Ectodermal cell (in vitro differentiated cells): ENCODE data around the gene BCAR3. TPM values are rescaled to one million over a fixed set of nuclear protein-coding genes. Genes with fewer than 3 reads are reported as not detected.

ENCODE experiments used
- H3K27ac ChIP-seq: 2 replicates; pipeline ENCODE4 v1.7.0; 2013; ENCODE audit warnings: mild to moderate bottlenecking, low read depth, low read length; ENCODE audit not compliant: insufficient read depth, poor library complexity, severe bottlenecking
- H3K27me3 ChIP-seq: 2 replicates; pipeline ENCODE4 v1.7.0; 2013; ENCODE audit warnings: mild to moderate bottlenecking, low read length; ENCODE audit not compliant: insufficient read depth, control insufficient read depth, poor library complexity, severe bottlenecking
- H3K36me3 ChIP-seq: one replicate; pipeline ENCODE4 v1.7.0; 2013; ENCODE audit warnings: low read length; ENCODE audit not compliant: control insufficient read depth, insufficient read depth
- H3K4me1 ChIP-seq: one replicate; pipeline ENCODE4 v1.7.0; 2013; ENCODE audit warnings: low read length; ENCODE audit not compliant: control insufficient read depth, insufficient read depth
- H3K4me3 ChIP-seq: 2 replicates; pipeline ENCODE4 v1.7.0; 2013; ENCODE audit warnings: low read depth, low read length, control low read depth; ENCODE audit not compliant: insufficient read depth
- H3K9me3 ChIP-seq: 2 replicates; pipeline ENCODE4 v1.7.0; 2013; ENCODE audit warnings: mild to moderate bottlenecking, low read length, moderate library complexity; ENCODE audit not compliant: control insufficient read depth
- WGBS, 2 experiments: methylation state at CpG; one replicate each; pipeline ENCODE4 v1.1.7; 2013; ENCODE audit warnings: missing lambda C conversion rate in 2 of 2; 5-methylcytosine and 5-hydroxymethylcytosine counted together
- polyA plus RNA-seq, 4 experiments: library from polyadenylated mRNA; stranded (reverse); fragments of 50-300 nt; gene quantifications; one replicate each; pipeline ENCODE4 v1.2.3, GENCODE V29; 2013

BCAR3 gene
- 12.9 TPM for polyA plus RNA-seq (2013, experiment 1 of 4)
- polyA plus RNA-seq (2013, experiment 2 of 4): 13.8 TPM
- polyA plus RNA-seq (2013, experiment 3 of 4): 11.5 TPM
- 13.7 TPM for polyA plus RNA-seq (2013, experiment 4 of 4)

DNA sequence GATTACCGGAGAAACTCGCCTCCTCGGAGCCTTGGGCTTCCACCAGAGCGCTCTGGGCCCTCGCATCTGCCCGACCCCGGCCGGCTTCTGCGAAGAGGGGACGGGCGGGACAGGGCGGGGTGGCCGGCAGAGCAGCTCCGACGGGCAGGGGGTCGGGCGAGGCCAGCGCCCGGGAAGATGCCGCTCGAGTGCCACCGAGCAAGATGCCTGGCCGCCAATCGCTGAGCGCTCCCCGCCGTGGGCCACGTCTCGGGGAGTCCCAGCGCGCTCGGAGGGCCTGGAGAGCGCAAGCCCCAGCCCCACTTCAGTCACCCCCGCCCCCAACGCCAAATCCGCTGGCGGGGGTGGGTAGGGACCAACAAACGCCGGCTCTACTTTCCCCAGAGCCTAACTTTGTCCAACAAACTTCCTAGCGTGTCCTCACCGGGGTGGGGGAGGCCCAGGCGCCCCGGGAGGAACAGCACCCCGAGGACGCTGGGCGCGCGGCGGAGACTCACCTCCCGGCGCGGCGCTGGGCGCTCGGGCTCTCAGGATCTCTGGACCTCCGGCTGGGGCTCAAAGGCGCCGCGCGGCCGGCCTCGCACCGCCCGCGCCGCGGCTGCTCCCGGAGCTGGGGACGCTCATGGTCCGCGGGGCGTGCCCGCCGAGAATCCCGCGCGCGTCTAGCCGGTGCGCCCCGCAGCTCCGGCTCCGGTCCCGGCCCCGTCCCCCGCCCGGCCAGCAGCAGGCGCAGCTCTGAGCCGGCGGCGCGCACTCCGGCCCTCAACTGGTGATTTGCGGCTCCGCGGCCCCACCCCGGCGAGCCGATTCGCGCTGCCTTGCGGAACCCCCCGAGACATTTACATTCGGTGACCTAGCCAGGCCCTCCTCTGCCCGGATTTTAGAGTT is at the start of gene BCAR3:
TSS of gene BCAR3 (minus strand) at position 737 of the 888 bp plus-strand sequence. CDS start 6,907 bp downstream, outside the sequence.
- peak within 1 kb of the TSS; percentile 77 for H3K4me3 ChIP-seq
- no peaks in the 10 kb centered on the region for H3K36me3 ChIP-seq
- no peaks in the 10 kb centered on the region for H3K9me3 ChIP-seq
- peaks cover 40% of the 10 kb centered on the region for H3K27me3 ChIP-seq
- H3K4me1 ChIP-seq: peaks cover 4% of the 10 kb centered on the region
- 0% methylated on average over 105 of the region's 105 CpGs for WGBS, 2 experiments
- no peak within 1 kb of the TSS for H3K27ac ChIP-seq

DNA sequence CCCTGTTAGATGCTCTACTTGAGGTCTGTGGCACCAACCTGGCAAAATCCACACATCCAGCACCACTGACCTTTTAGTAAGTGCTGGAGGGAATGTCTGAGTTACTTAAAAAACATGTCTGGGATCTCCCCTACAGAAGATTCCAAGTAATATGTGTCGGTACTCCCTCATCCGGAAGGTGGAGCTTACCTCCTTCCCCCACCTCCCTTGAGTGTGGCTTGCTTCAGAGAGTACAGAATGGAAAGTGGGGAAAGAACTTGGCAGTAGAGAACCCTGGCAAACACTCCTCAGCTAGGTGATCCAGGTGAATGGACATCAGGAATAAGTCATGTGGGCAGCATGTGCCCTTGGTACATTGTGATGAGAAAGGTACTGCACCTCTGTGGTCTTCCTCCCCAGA is 49.0 kb upstream of the BCAR3 start:
- Histone ChIP-seq H3K4me3 (no peak overlapping the region), H3K27ac (no peak overlapping the region)
- 98% methylated on average over 2 of the region's 2 CpGs; no CpG with 5 or more reads in 1 of the 2 experiments for WGBS, 2 experiments

DNA sequence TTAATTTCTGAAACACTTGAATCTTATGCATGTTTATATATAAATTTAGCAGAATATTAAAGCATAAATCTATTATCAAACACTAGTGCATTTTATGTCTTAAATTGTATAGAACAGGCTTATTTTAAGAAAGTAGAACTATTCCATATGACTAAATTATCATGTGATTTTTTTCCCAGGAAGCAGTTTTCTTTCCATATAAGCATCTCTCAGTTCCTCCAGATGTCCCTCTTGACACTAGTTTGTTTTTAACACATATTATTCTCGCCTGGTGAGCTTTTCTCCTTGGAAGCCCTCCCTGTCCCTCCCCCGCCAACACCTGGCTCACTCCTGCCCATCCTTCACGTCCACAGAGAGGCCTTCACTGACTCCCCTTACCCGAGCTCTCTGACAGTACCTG is 48.3 kb upstream of the BCAR3 start:
- no peaks in the 10 kb centered on the region for H3K9me3 ChIP-seq
- H3K36me3 ChIP-seq: no peaks in the 10 kb centered on the region
- no peak overlapping the region for H3K4me3 ChIP-seq
- H3K27ac ChIP-seq: no peak overlapping the region
- H3K27me3 ChIP-seq: peaks cover 3% of the 10 kb centered on the region
- WGBS, 2 experiments: 82 to 90% methylated on average over 4 of the region's 4 CpGs
- H3K4me1 ChIP-seq: peaks cover 34% of the 10 kb centered on the region

More for the DNA sequence above, 49.0 kb upstream of the BCAR3 start:
- H3K4me1 ChIP-seq: peaks cover 30% of the 10 kb centered on the region
- no peaks in the 10 kb centered on the region for H3K9me3 ChIP-seq
- no peaks in the 10 kb centered on the region for H3K27me3 ChIP-seq
- H3K36me3 ChIP-seq: no peaks in the 10 kb centered on the region

DNA sequence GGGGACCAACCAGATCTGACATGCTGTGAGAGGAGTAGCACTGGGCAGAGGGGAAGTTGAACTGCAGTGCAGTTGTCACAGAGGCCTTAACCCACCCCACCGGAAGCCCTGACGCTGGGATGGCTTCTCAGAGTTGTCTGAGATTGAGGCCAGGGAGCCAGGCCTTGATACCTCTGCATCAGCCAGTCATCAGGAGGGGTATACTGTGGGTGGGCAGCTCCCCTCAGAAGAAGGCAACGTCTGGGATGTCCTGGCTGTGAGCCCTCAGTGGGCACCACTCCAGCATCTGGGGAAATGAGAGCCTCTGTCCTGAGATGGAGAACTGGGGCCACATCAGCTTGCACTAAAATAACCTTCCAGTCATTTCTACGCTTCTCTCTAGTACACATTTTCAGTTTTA is 47.9 kb upstream of the BCAR3 start:
- WGBS, 2 experiments: 95 to 96% methylated on average over 4 of the region's 4 CpGs
- Histone ChIP-seq H3K4me1 (peaks cover 38% of the 10 kb centered on the region), H3K9me3 (no peaks in the 10 kb centered on the region), H3K27ac (no peak overlapping the region), H3K4me3 (no peak overlapping the region), H3K27me3 (peaks cover 3% of the 10 kb centered on the region), H3K36me3 (no peaks in the 10 kb centered on the region)

DNA sequence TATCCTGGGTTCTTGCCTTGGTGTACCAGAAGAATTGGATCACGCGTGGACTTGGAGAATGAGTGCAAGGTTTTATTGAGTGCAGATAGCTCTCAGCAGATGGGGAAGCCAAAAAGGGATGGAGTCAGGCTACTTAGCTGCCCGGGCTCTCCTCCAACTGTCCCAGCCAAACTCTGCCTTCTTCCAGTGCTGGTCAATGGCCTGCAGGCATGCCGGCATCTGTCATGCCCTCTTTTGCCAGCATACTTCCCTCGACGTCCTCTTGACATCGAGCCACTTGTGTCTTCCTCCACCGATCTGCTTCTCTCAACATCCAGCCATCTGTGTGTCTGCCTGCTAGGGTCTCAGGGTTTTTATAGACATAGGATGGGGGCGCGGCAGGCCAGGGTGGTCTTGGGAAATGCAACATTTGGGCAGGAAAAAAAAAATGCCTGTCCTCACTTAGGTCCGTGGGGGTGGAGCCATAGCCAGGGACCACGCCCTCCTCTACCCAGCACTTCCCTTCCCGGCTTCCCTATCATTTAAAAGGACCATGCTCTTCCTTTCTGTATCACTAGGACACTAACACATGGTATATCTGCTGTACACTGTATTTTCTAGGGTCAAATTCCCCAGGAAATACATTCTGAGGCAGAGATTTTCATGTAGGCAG is 47.0 kb upstream of the BCAR3 start:
- peaks cover 3% of the 10 kb centered on the region for H3K27me3 ChIP-seq
- H3K4me3 ChIP-seq: no peak overlapping the region
- H3K27ac ChIP-seq: no peak overlapping the region
- WGBS, 2 experiments: 94 to 95% methylated on average over 13 of the region's 13 CpGs
- H3K36me3 ChIP-seq: no peaks in the 10 kb centered on the region
- H3K4me1 ChIP-seq: peaks cover 42% of the 10 kb centered on the region
- H3K9me3 ChIP-seq: no peaks in the 10 kb centered on the region

DNA sequence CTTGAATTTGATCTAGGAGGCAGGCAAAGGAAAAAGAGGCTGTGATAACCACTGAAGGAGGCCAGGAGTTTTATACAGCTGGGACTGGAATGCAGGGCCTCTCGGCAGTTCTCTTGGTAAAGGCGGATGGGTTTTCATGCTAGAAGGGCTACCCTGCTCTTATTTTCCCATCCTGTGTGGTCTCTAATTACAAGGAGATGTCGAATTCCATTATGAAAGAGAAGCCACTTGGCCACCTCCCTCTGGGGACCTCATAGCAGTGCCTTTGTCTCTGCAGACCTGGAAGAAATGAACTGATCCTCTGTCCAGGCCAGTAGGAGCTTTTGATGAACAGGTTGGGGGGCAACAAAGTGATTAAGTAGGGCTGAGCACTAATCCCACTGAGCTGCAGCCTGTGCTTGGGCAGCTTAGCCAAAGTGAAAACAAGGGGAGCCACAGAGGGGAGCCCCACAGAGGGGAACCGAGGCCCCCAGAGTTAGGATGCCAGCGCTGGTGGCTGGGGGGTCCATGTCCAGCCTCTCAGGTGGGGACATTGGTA is 42.2 kb upstream of the BCAR3 start:
- peaks cover 3% of the 10 kb centered on the region for H3K27me3 ChIP-seq
- H3K9me3 ChIP-seq: no peaks in the 10 kb centered on the region
- peak overlapping the region; percentile 3 for H3K4me3 ChIP-seq
- 29 to 34% methylated on average over 5 of the region's 5 CpGs for WGBS, 2 experiments
- H3K36me3 ChIP-seq: no peaks in the 10 kb centered on the region
- H3K27ac ChIP-seq: peak overlapping the region; percentile 96
- H3K4me1 ChIP-seq: peaks cover 44% of the 10 kb centered on the region

DNA sequence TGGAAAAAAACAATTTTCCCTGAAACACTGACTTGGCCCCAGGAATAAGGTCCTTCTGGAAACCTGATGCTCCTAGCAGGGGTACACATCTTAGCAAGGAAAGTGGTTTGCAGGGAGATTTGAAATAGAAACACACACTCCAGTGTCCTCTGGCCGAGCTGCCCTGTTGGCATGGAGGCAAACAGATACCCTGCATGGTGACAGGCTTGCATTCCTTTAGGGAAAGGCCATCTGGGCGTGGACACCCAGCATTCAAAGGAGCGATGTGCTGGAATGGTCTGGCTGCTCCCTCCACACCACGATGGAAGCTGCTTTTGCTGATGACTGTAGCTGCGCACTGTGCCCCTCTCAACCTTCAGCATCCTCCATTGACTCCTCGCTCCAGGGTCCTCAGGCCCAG is 41.5 kb upstream of the BCAR3 start:
- 75 to 77% methylated on average over 6 of the region's 6 CpGs for WGBS, 2 experiments
- Histone ChIP-seq H3K27me3 (peaks cover 3% of the 10 kb centered on the region), H3K4me3 (peak overlapping the region; percentile 3)

DNA sequence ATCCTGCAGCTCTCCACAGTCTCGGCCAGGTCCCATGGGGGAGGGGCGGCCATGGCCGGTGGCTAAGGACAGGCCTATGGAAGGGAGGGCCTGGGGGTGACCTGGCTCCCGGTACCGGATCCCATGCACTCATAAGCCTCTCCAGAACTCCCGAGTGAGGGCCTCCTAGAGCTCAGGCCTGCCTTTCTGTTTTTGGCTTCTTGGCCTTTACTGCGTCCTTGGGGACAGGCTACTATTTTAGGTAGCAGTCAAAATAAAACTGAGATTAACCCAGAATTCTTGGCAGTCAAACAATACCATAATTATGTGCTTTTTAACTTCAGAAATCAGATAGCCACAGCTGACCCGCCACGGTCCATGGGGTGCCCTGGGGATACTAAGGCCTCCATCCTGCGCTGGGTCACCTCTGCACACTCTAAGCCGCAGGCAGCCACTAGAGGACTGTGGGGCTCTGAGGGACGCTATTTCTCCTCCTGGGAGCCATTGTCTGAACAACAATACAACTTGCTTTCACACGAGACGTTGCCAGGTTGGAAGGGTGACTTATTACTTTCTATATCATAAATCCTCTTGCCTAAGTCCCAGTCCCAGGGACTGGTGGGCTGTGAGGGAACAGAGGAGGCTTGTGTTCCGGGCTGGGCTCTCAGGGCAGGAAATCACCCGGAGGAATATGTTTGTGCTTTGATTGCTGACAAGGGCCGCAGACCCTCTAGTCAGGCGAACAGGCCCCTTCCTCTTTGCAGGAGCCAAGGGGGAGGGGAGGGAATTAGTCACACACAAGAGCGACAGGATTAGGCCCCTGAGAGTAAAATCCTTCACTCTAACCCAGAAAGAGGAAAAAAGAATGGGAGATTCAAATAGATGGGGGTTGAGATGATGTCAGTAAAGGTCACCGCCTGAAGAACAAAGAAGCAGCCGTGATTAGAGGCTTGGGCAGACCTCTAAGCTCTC is 40.7 kb upstream of the BCAR3 start:
- H3K9me3 ChIP-seq: no peaks in the 10 kb centered on the region
- peaks cover 44% of the 10 kb centered on the region for H3K4me1 ChIP-seq
- H3K27me3 ChIP-seq: peaks cover 3% of the 10 kb centered on the region
- peak overlapping the region; percentile 96 for H3K27ac ChIP-seq
- H3K36me3 ChIP-seq: no peaks in the 10 kb centered on the region
- WGBS, 2 experiments: 34 to 35% methylated on average over 20 to 21 of the region's 21 CpGs
- no peak overlapping the region for H3K4me3 ChIP-seq

More for the DNA sequence above, 41.5 kb upstream of the BCAR3 start:
- Histone ChIP-seq H3K9me3 (no peaks in the 10 kb centered on the region), H3K36me3 (no peaks in the 10 kb centered on the region), H3K4me1 (peaks cover 44% of the 10 kb centered on the region), H3K27ac (peak overlapping the region; percentile 96)

DNA sequence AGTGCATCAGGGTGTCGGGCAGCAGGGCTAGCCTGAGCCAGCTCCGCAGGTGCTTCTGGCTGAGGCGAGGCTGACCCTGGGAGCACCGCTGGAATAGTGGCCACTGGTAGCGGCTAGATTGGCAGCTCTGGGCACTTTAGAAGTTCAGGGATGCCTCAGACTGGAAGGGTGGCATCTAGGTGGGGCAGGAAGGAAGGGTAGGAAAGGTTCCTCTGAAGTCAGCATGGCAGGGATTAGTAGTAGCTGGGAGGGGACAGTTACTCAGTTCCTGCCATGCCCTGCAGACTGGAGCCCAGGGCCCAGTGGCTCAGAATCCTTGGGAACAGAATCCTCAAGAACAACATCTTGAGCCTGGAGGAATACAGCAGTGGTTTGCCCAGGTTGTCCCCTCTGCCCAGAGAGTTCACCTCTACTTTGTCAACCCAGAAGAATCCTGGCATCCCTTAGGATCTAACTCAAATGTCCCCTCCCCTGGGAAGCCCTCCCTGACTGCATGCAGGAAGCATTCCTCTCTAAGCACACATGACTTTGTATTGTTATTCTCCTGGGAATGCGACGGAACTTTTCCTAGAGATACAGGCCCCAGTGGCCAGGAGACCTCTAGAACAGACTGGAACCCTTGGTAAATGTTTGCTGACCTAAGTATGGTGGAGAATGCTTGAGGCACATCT is 39.5 kb upstream of the BCAR3 start:
- no peak overlapping the region for H3K27ac ChIP-seq
- no peak overlapping the region for H3K4me3 ChIP-seq
- peaks cover 44% of the 10 kb centered on the region for H3K4me1 ChIP-seq
- H3K36me3 ChIP-seq: no peaks in the 10 kb centered on the region
- H3K9me3 ChIP-seq: no peaks in the 10 kb centered on the region
- WGBS, 2 experiments: 95 to 96% methylated on average over 7 of the region's 7 CpGs
- peaks cover 3% of the 10 kb centered on the region for H3K27me3 ChIP-seq
